HG03280 (cell line): Measurements from ENCODE around the gene SFXN3.
"Not testable (repeated sequence)": the region's sequence is repeated elsewhere in the genome, so short reads cannot be mapped to it uniquely, and the experiment has no call there.

Source experiments
- ATAC-seq: cut with Tn5 transposase; IDR thresholded peaks from one replicate; pipeline ENCODE4 v1.9.1; 2021; ENCODE audit warnings: mild to moderate bottlenecking, moderate library complexity; ENCODE audit not compliant: unreplicated experiment

The SFXN3 gene

GRCh38 chr10:101034404-101034803 lies 3.4 kb downstream of the SFXN3 start:
- ATAC-seq, result not testable (repeated sequence)

- no peak for ATAC-seq
Observed at GRCh38 chr10:101035314-101035713, 4.3 kb downstream of the SFXN3 start.

GRCh38 chr10:101035916-101036702 lies 5.1 kb downstream of the SFXN3 start:
- ATAC-seq, result no peak

GRCh38 chr10:101036726-101037125 lies 5.7 kb downstream of the SFXN3 start:
- ATAC-seq, result no peak

GRCh38 chr10:101038484-101038883 lies 7.5 kb downstream of the SFXN3 start:
- no peak for ATAC-seq

- no peak for ATAC-seq
Observed at GRCh38 chr10:101040061-101040460, 9.0 kb downstream of the SFXN3 start.

- ATAC-seq, result no peak
Observed at GRCh38 chr10:101040851-101041250, 9.8 kb downstream of the SFXN3 start.

- peak; percentile 56 for ATAC-seq
Observed at GRCh38 chr10:101041252-101041761, 10.3 kb downstream of the SFXN3 start.

GRCh38 chr10:101042118-101042517 lies 11.1 kb downstream of the SFXN3 start:
- no peak for ATAC-seq

- peak; percentile 93 for ATAC-seq
Observed at GRCh38 chr10:101042667-101043362, 11.8 kb downstream of the SFXN3 start.

GRCh38 chr10:101043363-101043707 lies 12.3 kb downstream of the SFXN3 start:
- ATAC-seq, result no peak

- no peak for ATAC-seq
Observed at GRCh38 chr10:101044117-101044516, 13.1 kb downstream of the SFXN3 start.

GRCh38 chr10:101046332-101047238 lies 15.6 kb downstream of the SFXN3 start:
- no peak for ATAC-seq

- ATAC-seq, result no peak
Observed at GRCh38 chr10:101047268-101047667, 16.2 kb downstream of the SFXN3 start.

- no peak for ATAC-seq
Observed at GRCh38 chr10:101047961-101048892, 17.2 kb downstream of the SFXN3 start.

- peak; percentile 83 for ATAC-seq
Observed at GRCh38 chr10:101050208-101051069, 19.4 kb downstream of the SFXN3 start.

GRCh38 chr10:101052285-101052684 lies 21.3 kb downstream of the SFXN3 start:
- no peak for ATAC-seq

GRCh38 chr10:101053516-101053915 lies 22.5 kb downstream of the SFXN3 start:
- no peak for ATAC-seq

- ATAC-seq, result no peak
Observed at GRCh38 chr10:101054351-101054750, 23.3 kb downstream of the SFXN3 start.
